NCI-H2107 (cell line): Measurements from ENCODE around the gene CPN2.

Experiments
- DNase-seq: peaks from one replicate; lab custom pipeline; 2025; lab: John Stamatoyannopoulos, UW

The CPN2 gene

DNA sequence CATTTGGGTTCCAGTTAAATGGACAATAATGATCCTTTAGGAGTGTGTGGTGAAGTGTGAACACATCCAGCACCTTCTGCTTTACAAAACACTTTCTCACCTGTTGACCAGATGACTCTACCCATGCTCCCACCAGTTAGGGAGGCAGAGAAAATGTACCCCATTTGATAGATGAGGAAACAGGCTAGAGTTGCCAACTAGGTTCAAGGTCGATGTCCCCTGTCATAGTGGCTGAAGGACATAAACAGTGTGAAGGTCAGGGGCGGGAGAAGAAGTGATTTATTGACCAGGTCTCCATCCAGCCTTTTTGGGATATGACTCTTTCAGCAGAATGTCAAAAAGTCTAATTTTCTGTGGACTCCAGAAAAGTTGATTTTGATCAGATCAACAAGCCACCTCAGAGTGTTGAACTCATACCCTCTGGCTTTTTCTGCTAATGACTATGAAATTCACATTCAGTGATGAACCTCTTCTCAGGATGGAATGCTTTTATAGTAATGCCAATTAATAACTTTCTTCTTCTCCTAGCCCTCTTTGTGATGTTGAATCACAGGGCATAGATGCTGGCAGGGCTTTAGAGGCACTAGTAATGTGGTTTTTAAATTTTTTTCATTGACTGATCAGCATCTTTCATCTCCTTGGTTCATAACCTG, 57.5 kb downstream of the CPN2 start:
- no peak for DNase-seq

DNA sequence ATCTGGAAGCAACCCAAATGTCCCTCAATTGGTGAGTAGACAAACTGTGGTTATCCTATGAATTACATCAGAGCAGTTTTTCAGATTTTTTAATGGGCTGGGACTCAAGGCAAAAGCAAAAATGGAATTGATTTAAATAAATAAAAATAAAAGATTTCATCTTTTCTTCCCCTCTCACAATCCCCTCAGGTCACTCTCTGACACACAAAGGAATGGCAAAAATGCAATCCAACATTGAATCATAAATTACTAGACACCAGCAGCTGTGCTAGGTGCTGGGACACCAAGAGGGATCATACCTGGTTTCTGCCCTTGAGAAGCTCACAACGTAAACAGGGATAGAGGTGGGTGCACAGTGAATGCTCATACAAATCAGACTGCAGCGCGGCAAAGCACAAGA, 58.8 kb downstream of the CPN2 start:
- no peak for DNase-seq
